Measurements from ENCODE around the gene SSR1. TPM values are rescaled to one million over a fixed set of nuclear protein-coding genes. Genes with fewer than 3 reads are reported as not detected.
"Not testable (repeated sequence)": the region's sequence is repeated elsewhere in the genome, so short reads cannot be mapped to it uniquely, and the experiment has no call there.

SSR1 gene
- total RNA-seq: 100 to 1,000 TPM; 118 to 136 TPM
- long read RNA-seq, full-length matches to known transcripts: 83 of 97 reads
- long read RNA-seq, partial matches to known transcripts: 5 of 97 reads
- long read RNA-seq, other reads (novel, unspliced or antisense): 9 of 97 reads

- ATAC-seq (peak; percentile 99), DNase-seq (peak; percentile 98)
- intact Hi-C loops (cut with DNase I, micrococcal nuclease): no loop called here
Measured at GRCh38 chr6:7312616-7313504, at the start of gene SSR1. Gene SSR1, minus strand, starts transcription at chr6:7313199. Its CDS starts 79 bp downstream, at chr6:7313120.

- intact Hi-C loops (cut with DNase I, micrococcal nuclease); ATAC-seq; DNase-seq: not testable (repeated sequence)
Measured at GRCh38 chr6:7351916-7352315, 38.9 kb upstream of the SSR1 start.

- DNase-seq; intact Hi-C loops (cut with DNase I, micrococcal nuclease): not testable (repeated sequence)
- peak; percentile 91 for ATAC-seq
Measured at GRCh38 chr6:7350591-7350990, 37.6 kb upstream of the SSR1 start.

GRCh38 chr6:7347551-7347997 is 34.6 kb upstream of the SSR1 start:
- peak; percentile 59 to 89 for DNase-seq
- intact Hi-C loops (cut with DNase I, micrococcal nuclease): not testable (repeated sequence)
- peak; percentile 69 for ATAC-seq

GRCh38 chr6:7344773-7345450 is 31.9 kb upstream of the SSR1 start:
- peak; percentile 31 for ATAC-seq
- intact Hi-C loops (cut with DNase I, micrococcal nuclease); DNase-seq: not testable (repeated sequence)

- ATAC-seq: no peak
- intact Hi-C loops (cut with DNase I, micrococcal nuclease): no loop called here
Measured at GRCh38 chr6:7343546-7344475, 30.8 kb upstream of the SSR1 start.

GRCh38 chr6:7341989-7342742 is 29.2 kb upstream of the SSR1 start:
- intact Hi-C loops (cut with DNase I, micrococcal nuclease): no loop called here
- DNase-seq (no peak), ATAC-seq (peak; percentile 32)

More at GRCh38 chr6:7343546-7344475, 30.8 kb upstream of the SSR1 start:
- peak in 1 of 2 donors; percentile 52 for DNase-seq

- ATAC-seq (no peak), DNase-seq (no peak)
- intact Hi-C loops (cut with DNase I, micrococcal nuclease): no loop called here
Measured at GRCh38 chr6:7341271-7341670, 28.3 kb upstream of the SSR1 start.

- DNase-seq; ATAC-seq; intact Hi-C loops (cut with DNase I, micrococcal nuclease): not testable (repeated sequence)
Measured at GRCh38 chr6:7339007-7339732, 26.2 kb upstream of the SSR1 start.

- intact Hi-C loops (cut with DNase I, micrococcal nuclease): no loop called here
- ATAC-seq (no peak), DNase-seq (no peak)
Measured at GRCh38 chr6:7338031-7338430, 25.0 kb upstream of the SSR1 start.

- no peak for DNase-seq
- no peak for ATAC-seq
- intact Hi-C loops (cut with DNase I, micrococcal nuclease): no loop called here
Measured at GRCh38 chr6:7335519-7335918, 22.5 kb upstream of the SSR1 start.

GRCh38 chr6:7334685-7335084 is 21.7 kb upstream of the SSR1 start:
- intact Hi-C loops (cut with DNase I, micrococcal nuclease): no loop called here
- ATAC-seq (no peak), DNase-seq (no peak)

- ATAC-seq: no peak
- DNase-seq: no peak
- intact Hi-C loops (cut with DNase I, micrococcal nuclease): no loop called here
Measured at GRCh38 chr6:7332090-7332745, 19.2 kb upstream of the SSR1 start.

- intact Hi-C loops (cut with DNase I, micrococcal nuclease): no loop called here
- DNase-seq (no peak), ATAC-seq (no peak)
Measured at GRCh38 chr6:7331452-7331851, 18.5 kb upstream of the SSR1 start.

- intact Hi-C loops (cut with DNase I, micrococcal nuclease): no loop called here
- ATAC-seq: no peak
- no peak for DNase-seq
Measured at GRCh38 chr6:7328243-7328642, 15.2 kb upstream of the SSR1 start.

- ATAC-seq (no peak), DNase-seq (no peak)
- intact Hi-C loops (cut with DNase I, micrococcal nuclease): no loop called here
Measured at GRCh38 chr6:7325750-7326149, 12.8 kb upstream of the SSR1 start.

- intact Hi-C loops (cut with DNase I, micrococcal nuclease): no loop called here
- ATAC-seq: no peak
- no peak for DNase-seq
Measured at GRCh38 chr6:7324520-7324919, 11.5 kb upstream of the SSR1 start.

All from left colon (tissue), 2 donors.